ENCODE results near the gene ANO6.

- no peak for TF ChIP-seq ZNF274 (IDR thresholded peaks at IDR 0.05; ENCODE audit: low read depth, low read length)
- no peak for TF ChIP-seq YY1 (IDR thresholded peaks at IDR 0.05; ENCODE audit: insufficient read depth, insufficient read length)
These were observed 18.4 kb downstream of the ANO6 start for GRCh38 chr12:45234139-45234865.
